GM19395 (cell line): ENCODE measurements around the gene PLPP1.

ENCODE experiments used
- ATAC-seq: cut with Tn5 transposase; IDR thresholded peaks from one replicate; pipeline ENCODE4 v1.9.1; 2021; ENCODE audit warnings: mild to moderate bottlenecking, moderate library complexity; ENCODE audit not compliant: unreplicated experiment

PLPP1 gene

GRCh38 chr5:55534436-55535198, at the start of gene PLPP1:
TSS of gene PLPP1 (minus strand) at chr5:55534964. CDS start at chr5:55534629, 335 bp downstream.
- ATAC-seq, result peak; percentile 79

GRCh38 chr5:55583578-55583977, 48.8 kb upstream of the PLPP1 start:
- ATAC-seq, result no peak

GRCh38 chr5:55582256-55582655, 47.5 kb upstream of the PLPP1 start:
- ATAC-seq, result no peak

- no peak for ATAC-seq
Observed at GRCh38 chr5:55580042-55580441, 45.3 kb upstream of the PLPP1 start.

GRCh38 chr5:55578771-55579170, 44.0 kb upstream of the PLPP1 start:
- no peak for ATAC-seq

- no peak for ATAC-seq
Observed at GRCh38 chr5:55577353-55578060, 42.7 kb upstream of the PLPP1 start.

GRCh38 chr5:55576661-55577060, 41.9 kb upstream of the PLPP1 start:
- no peak for ATAC-seq

- ATAC-seq, result no peak
Observed at GRCh38 chr5:55575815-55576583, 41.2 kb upstream of the PLPP1 start.

GRCh38 chr5:55572600-55572999, 37.8 kb upstream of the PLPP1 start:
- ATAC-seq, result no peak

GRCh38 chr5:55572020-55572419, 37.3 kb upstream of the PLPP1 start:
- ATAC-seq, result no peak

GRCh38 chr5:55570570-55570969, 35.8 kb upstream of the PLPP1 start:
- no peak for ATAC-seq

GRCh38 chr5:55570026-55570425, 35.3 kb upstream of the PLPP1 start:
- no peak for ATAC-seq

GRCh38 chr5:55569513-55569865, 34.7 kb upstream of the PLPP1 start:
- no peak for ATAC-seq

GRCh38 chr5:55568654-55569512, 34.1 kb upstream of the PLPP1 start:
- ATAC-seq, result no peak

GRCh38 chr5:55564721-55565120, 30.0 kb upstream of the PLPP1 start:
- ATAC-seq, result no peak

- ATAC-seq, result no peak
Observed at GRCh38 chr5:55558484-55558883, 23.7 kb upstream of the PLPP1 start.

- no peak for ATAC-seq
Observed at GRCh38 chr5:55557123-55557522, 22.4 kb upstream of the PLPP1 start.

- ATAC-seq, result no peak
Observed at GRCh38 chr5:55554585-55555202, 19.9 kb upstream of the PLPP1 start.

GRCh38 chr5:55551904-55552303, 17.1 kb upstream of the PLPP1 start:
- ATAC-seq, result no peak

GRCh38 chr5:55551358-55551757, 16.6 kb upstream of the PLPP1 start:
- no peak for ATAC-seq
